CD14-positive monocyte (primary cell): Measurements from ENCODE around the gene MDH1. TPM values are rescaled to one million over a fixed set of nuclear protein-coding genes. Genes with fewer than 3 reads are reported as not detected.
A peak's percentile ranks its signal among the peaks of the same experiment; 100 is the strongest.
"Not testable (repeated sequence)": the region's sequence is repeated elsewhere in the genome, so short reads cannot be mapped to it uniquely, and the experiment has no call there.

Experiments used
- DNase-seq, 3 donors: peaks; one replicate each; pipeline ENCODE4 v3.0.0-alpha.2; 2011 to 2022
- H2AFZ ChIP-seq: 2 replicates; pipeline ENCODE4 v1.6.0; 2012; ENCODE audit warnings: mild to moderate bottlenecking, low read depth, low read length, inconsistent platforms; ENCODE audit not compliant: insufficient read depth, poor library complexity, severe bottlenecking
- H3K27ac ChIP-seq, 2 donors: 1 replicate in 1 of 2; 2 replicates in 1 of 2; pipeline ENCODE4 v1.5.1; 2012 to 2013; ENCODE audit warnings: low read length in 2 of 2, control low read depth in 1 of 2, inconsistent platforms in 1 of 2, low read depth in 1 of 2, mild to moderate bottlenecking in 1 of 2
- H3K27me3 ChIP-seq, 2 donors: one replicate each; pipeline versions ENCODE4 v1.6.0 to v1.6.1; 2011 to 2013; ENCODE audit warnings: low read length in 2 of 2; ENCODE audit not compliant: control insufficient read depth in 2 of 2, insufficient read depth in 2 of 2
- H3K36me3 ChIP-seq, 2 donors: replicated peaks in 1 of 2; 1 replicate in 1 of 2; 2 replicates in 1 of 2; pipeline versions ENCODE4 v1.5.1 to v1.6.1; 2012 to 2013; ENCODE audit warnings: low read length in 2 of 2, control low read depth in 1 of 2, inconsistent platforms in 1 of 2, mild to moderate bottlenecking in 1 of 2; ENCODE audit not compliant: insufficient read depth in 2 of 2, control insufficient read depth in 1 of 2
- H3K4me1 ChIP-seq, 2 donors: 1 replicate in 1 of 2; 2 replicates in 1 of 2; pipeline versions ENCODE4 v1.5.1 to v1.6.1; 2012 to 2013; ENCODE audit warnings: low read length in 2 of 2, control low read depth in 1 of 2, inconsistent platforms in 1 of 2, mild to moderate bottlenecking in 1 of 2, moderate library complexity in 1 of 2; ENCODE audit not compliant: insufficient read depth in 2 of 2, control insufficient read depth in 1 of 2
- H3K4me2 ChIP-seq: replicated peaks from 2 replicates; pipeline ENCODE3; 2012; ENCODE audit warnings: low read length, moderate library complexity, mild to moderate bottlenecking; ENCODE audit not compliant: poor library complexity, severe bottlenecking; ENCODE audit errors: extremely low read depth
- H3K4me3 ChIP-seq, 3 experiments: fragments of 200-600 bp in 1 of 3; sonication (generic) in 1 of 3; replicated peaks in 1 of 3; 1 replicate in 2 of 3; 2 replicates in 1 of 3; pipeline ENCODE4 v1.5.1; 2011 to 2013; ENCODE audit warnings: low read length in 3 of 3, mild to moderate bottlenecking in 3 of 3, control low read depth in 2 of 3, low read depth in 2 of 3, inconsistent platforms in 1 of 3, moderate library complexity in 1 of 3
- H3K79me2 ChIP-seq: 2 replicates; pipeline ENCODE4 v1.6.0; 2012; ENCODE audit warnings: mild to moderate bottlenecking, control low read depth, inconsistent platforms, low read length, moderate library complexity; ENCODE audit not compliant: insufficient read depth
- H3K9ac ChIP-seq: 2 replicates; pipeline ENCODE4 v1.6.0; 2017; ENCODE audit warnings: low read length, mild to moderate bottlenecking; ENCODE audit not compliant: insufficient read depth, poor library complexity, severe bottlenecking
- H3K9me3 ChIP-seq, 2 donors: replicated peaks in 1 of 2; 1 replicate in 1 of 2; 2 replicates in 1 of 2; pipeline versions ENCODE4 v1.5.1 to v1.6.1; 2012 to 2013; ENCODE audit warnings: low read length in 2 of 2, control low read depth in 1 of 2; ENCODE audit not compliant: control insufficient read depth in 1 of 2, insufficient read depth in 1 of 2
- H4K20me1 ChIP-seq: 2 replicates; pipeline ENCODE4 v1.6.0; 2012; ENCODE audit warnings: mild to moderate bottlenecking, low read length, control low read depth, moderate library complexity; ENCODE audit not compliant: insufficient read depth
- H3K27ac Mint-ChIP-seq, 7 donors: one replicate each; pipeline ENCODE4 v1.8.0; 2020; ENCODE audit warnings: mild to moderate bottlenecking in 7 of 7, mixed read lengths in 7 of 7, moderate library complexity in 6 of 7, inconsistent platforms in 2 of 7
- H3K27me3 Mint-ChIP-seq, 3 donors: one replicate each; pipeline ENCODE4 v1.8.0; 2021 to 2022; ENCODE audit warnings: low read depth in 3 of 3, mild to moderate bottlenecking in 3 of 3, mixed read lengths in 3 of 3, moderate library complexity in 3 of 3, inconsistent platforms in 1 of 3
- H3K36me3 Mint-ChIP-seq, 2 donors: one replicate each; pipeline ENCODE4 v1.8.0; 2020; ENCODE audit warnings: mixed read lengths in 2 of 2, inconsistent platforms in 1 of 2, mild to moderate bottlenecking in 1 of 2
- H3K4me1 Mint-ChIP-seq: one replicate; pipeline ENCODE4 v1.8.0; 2020; ENCODE audit warnings: mild to moderate bottlenecking, mixed read lengths
- H3K4me3 Mint-ChIP-seq, 2 donors: one replicate each; pipeline ENCODE4 v1.8.0; 2020; ENCODE audit warnings: mild to moderate bottlenecking in 2 of 2, mixed read lengths in 2 of 2, moderate library complexity in 1 of 2
- H3K9me3 Mint-ChIP-seq, 7 donors: one replicate each; pipeline ENCODE4 v1.8.0; 2020 to 2022; ENCODE audit warnings: mixed read lengths in 7 of 7, mild to moderate bottlenecking in 6 of 7, moderate library complexity in 6 of 7, inconsistent platforms in 2 of 7
- CTCF ChIP-seq: fragments of 200-600 bp; IDR thresholded peaks from one replicate; pipeline ENCODE4 v1.8.0; 2022; ENCODE audit warnings: antibody characterized with exemption, mild to moderate bottlenecking
- WGBS: methylation state at CpG from one replicate; pipeline ENCODE4 v1.1.5; 2013; ENCODE audit warnings: missing lambda C conversion rate; ENCODE audit not compliant: insufficient coverage; 5-methylcytosine and 5-hydroxymethylcytosine counted together
- intact Hi-C, 2 donors: fragments of 100-400 bp; cut with micrococcal nuclease; formaldehyde crosslinking; loops; one replicate each; pipeline versions ENCODE4 v1.15.0 to v1.15.1; 2023
- polyA plus RNA-seq, 3 donors: library from polyadenylated mRNA; depleted of rRNA in 1 of 3; unstranded in 2 of 3; stranded (reverse) in 1 of 3; fragments of 300-500 nt in 2 of 3; fragments of >200 nt in 1 of 3; fragmentation: Illumina TruSeq in 2 of 3; gene quantifications; 1 replicate in 2 of 3; 2 replicates in 1 of 3; pipeline ENCODE4 v1.2.3, GENCODE V29; 2012 to 2021

MDH1 gene
- polyA plus RNA-seq, 3 donors: 63.2 to 218 (median 197) TPM

GRCh38 chr2:63573726-63574345, 14.9 kb upstream of the MDH1 start:
- Mint-ChIP-seq H3K27ac (peak overlapping the region in 1 of 7 donors; percentile 50), H3K36me3 (peaks cover 3 to 12% of the 10 kb centered on the region in 2 donors), H3K9me3 (peaks cover 11 to 22% (median 17%) of the 10 kb centered on the region in 7 donors)
- H3K4me1 ChIP-seq, DNase-seq, H3K4me3 ChIP-seq, H4K20me1 ChIP-seq, H3K4me3 Mint-ChIP-seq, H3K79me2 ChIP-seq, H3K27ac ChIP-seq, H3K4me1 Mint-ChIP-seq, H3K36me3 ChIP-seq, H3K4me2 ChIP-seq, H3K9ac ChIP-seq, intact Hi-C loops, H3K27me3 ChIP-seq, H3K27me3 Mint-ChIP-seq, H2AFZ ChIP-seq: not testable (repeated sequence)
- H3K9me3 ChIP-seq: peaks cover 5 to 15% of the 10 kb centered on the region in 2 donors
- 98% methylated on average over 6 of the region's 13 CpGs for WGBS

GRCh38 chr2:63576546-63576945, 12.2 kb upstream of the MDH1 start:
- DNase-seq: no peak
- Histone ChIP-seq H3K27ac (no peak overlapping the region), H3K4me1 (no peaks in the 10 kb centered on the region), H3K79me2 (peaks cover 20% of the 10 kb centered on the region), H3K9ac (no peak overlapping the region), H2AFZ (no peak overlapping the region), H3K9me3 (peaks cover 3 to 8% of the 10 kb centered on the region in 2 donors), H3K4me3 (no peak overlapping the region), H3K36me3 (no peaks in the 10 kb centered on the region), H4K20me1 (no peaks in the 10 kb centered on the region), H3K27me3 (no peaks in the 10 kb centered on the region), H3K4me2 (no peak overlapping the region)
- TF ChIP-seq CTCF: no peak
- Mint-ChIP-seq H3K4me1 (peaks cover 4% of the 10 kb centered on the region), H3K9me3 (peaks cover 6 to 18% (median 12%) of the 10 kb centered on the region in 7 donors), H3K27me3 (peaks cover 0 to 2% (median 0%) of the 10 kb centered on the region in 3 donors), H3K4me3 (no peak overlapping the region), H3K36me3 (peaks cover 3% of the 10 kb centered on the region in 2 donors), H3K27ac (no peak overlapping the region)
- intact Hi-C loops: no loop called here
